ENCODE measurements around the gene ASB7. TPM values are rescaled to one million over a fixed set of nuclear protein-coding genes. Genes with fewer than 3 reads are reported as not detected.

Gene ASB7
- total RNA-seq, 1 experiment from 2014 or later, result 12.9 TPM

GRCh38 chr15:100661156-100661555, 58.8 kb downstream of the ASB7 start (continued):
- TF ChIP-seq, protein P1, sequence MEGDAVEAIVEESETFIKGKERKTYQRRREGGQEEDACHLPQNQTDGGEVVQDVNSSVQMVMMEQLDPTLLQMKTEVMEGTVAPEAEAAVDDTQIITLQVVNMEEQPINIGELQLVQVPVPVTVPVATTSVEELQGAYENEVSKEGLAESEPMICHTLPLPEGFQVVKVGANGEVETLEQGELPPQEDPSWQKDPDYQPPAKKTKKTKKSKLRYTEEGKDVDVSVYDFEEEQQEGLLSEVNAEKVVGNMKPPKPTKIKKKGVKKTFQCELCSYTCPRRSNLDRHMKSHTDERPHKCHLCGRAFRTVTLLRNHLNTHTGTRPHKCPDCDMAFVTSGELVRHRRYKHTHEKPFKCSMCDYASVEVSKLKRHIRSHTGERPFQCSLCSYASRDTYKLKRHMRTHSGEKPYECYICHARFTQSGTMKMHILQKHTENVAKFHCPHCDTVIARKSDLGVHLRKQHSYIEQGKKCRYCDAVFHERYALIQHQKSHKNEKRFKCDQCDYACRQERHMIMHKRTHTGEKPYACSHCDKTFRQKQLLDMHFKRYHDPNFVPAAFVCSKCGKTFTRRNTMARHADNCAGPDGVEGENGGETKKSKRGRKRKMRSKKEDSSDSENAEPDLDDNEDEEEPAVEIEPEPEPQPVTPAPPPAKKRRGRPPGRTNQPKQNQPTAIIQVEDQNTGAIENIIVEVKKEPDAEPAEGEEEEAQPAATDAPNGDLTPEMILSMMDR (IDR thresholded peaks at IDR 0.05), result no peak
- no peak for TF ChIP-seq MXD4 (CRISPR knock-in tag; IDR thresholded peaks at IDR 0.05; ENCODE audit: borderline replicate concordance)

- H3K36me3 Mint-ChIP-seq, result no peaks in the 10 kb centered on the region
- peak; percentile 91 for ATAC-seq
- DNase-seq (ENCODE audit: low spot score), result peak; percentile 59
- CTCF ChIA-PET, result interaction anchor here (0.8 to 1.4 kb wide), 9 partner anchors 9 to 345 kb away, joined by 3 to 8 read pairs (median 4); no protein-coding TSS in a partner anchor
- TF ChIP-seq ZNF671 (CRISPR knock-in tag; IDR thresholded peaks at IDR 0.05) (no peak), TCF7 (CRISPR knock-in tag; IDR thresholded peaks at IDR 0.05; ENCODE audit: low read depth) (no peak), PRRX2 (CRISPR knock-in tag; IDR thresholded peaks at IDR 0.05) (no peak), RELA (CRISPR knock-in tag; IDR thresholded peaks at IDR 0.05; ENCODE audit: borderline replicate concordance) (no peak), NR3C1 (CRISPR knock-in tag; conservative IDR thresholded peaks at IDR 0.05; ENCODE audit: low read depth) (no peak), ZNF263 (CRISPR knock-in tag; IDR thresholded peaks at IDR 0.05; ENCODE audit: low read depth) (no peak), GTF2I (CRISPR knock-in tag; conservative IDR thresholded peaks at IDR 0.05) (no peak), TEAD1 (CRISPR knock-in tag; IDR thresholded peaks at IDR 0.05) (no peak)
- H3K27ac Mint-ChIP-seq, result no peak overlapping the region
- H3K9me3 Mint-ChIP-seq, result no peaks in the 10 kb centered on the region
- peaks cover 13% of the 10 kb centered on the region for H3K4me1 Mint-ChIP-seq
- POLR2A ChIA-PET, result no interaction called here
- no peaks in the 10 kb centered on the region for H3K27me3 Mint-ChIP-seq (ENCODE audit: low read depth)
- no peak overlapping the region for H3K4me3 Mint-ChIP-seq
These were observed 60.9 kb downstream of the ASB7 start for GRCh38 chr15:100663086-100663914.

- ChIA-PET CTCF (interaction anchor here (1.3 to 1.4 kb wide), 2 partner anchors 31 to 345 kb away, joined by 4 read pairs; no protein-coding TSS in a partner anchor), POLR2A (no interaction called here)
- ATAC-seq, result no peak
- TF ChIP-seq IRF2 (CRISPR knock-in tag; IDR thresholded peaks at IDR 0.05; ENCODE audit: borderline replicate concordance, low read depth) (no peak), TP53 (CRISPR knock-in tag; IDR thresholded peaks at IDR 0.05) (no peak), SOX15 (CRISPR knock-in tag; IDR thresholded peaks at IDR 0.05) (no peak), TEAD4 (CRISPR knock-in tag; IDR thresholded peaks at IDR 0.05) (no peak), ATF1 (CRISPR knock-in tag; IDR thresholded peaks at IDR 0.05) (no peak), NFYB (CRISPR knock-in tag; conservative IDR thresholded peaks at IDR 0.05; ENCODE audit: low read depth) (no peak), ZNF317 (CRISPR knock-in tag; IDR thresholded peaks at IDR 0.05; ENCODE audit: borderline replicate concordance, low read depth) (no peak), ZMAT4 (CRISPR knock-in tag; IDR thresholded peaks at IDR 0.05) (no peak), ZNF263 (CRISPR knock-in tag; IDR thresholded peaks at IDR 0.05; ENCODE audit: low read depth) (no peak), PRDM15 (CRISPR knock-in tag; IDR thresholded peaks at IDR 0.05) (no peak), JUN (CRISPR knock-in tag; IDR thresholded peaks at IDR 0.05) (no peak), ZNF396 (CRISPR knock-in tag; IDR thresholded peaks at IDR 0.05; ENCODE audit: borderline replicate concordance) (no peak), ATF3 (CRISPR knock-in tag; conservative IDR thresholded peaks at IDR 0.05) (no peak), FOXP1 (CRISPR knock-in tag; IDR thresholded peaks at IDR 0.05; ENCODE audit: borderline replicate concordance) (no peak), ESRRA (CRISPR knock-in tag; IDR thresholded peaks at IDR 0.05; ENCODE audit: borderline replicate concordance) (no peak)
- TF ChIP-seq, protein P2, sequence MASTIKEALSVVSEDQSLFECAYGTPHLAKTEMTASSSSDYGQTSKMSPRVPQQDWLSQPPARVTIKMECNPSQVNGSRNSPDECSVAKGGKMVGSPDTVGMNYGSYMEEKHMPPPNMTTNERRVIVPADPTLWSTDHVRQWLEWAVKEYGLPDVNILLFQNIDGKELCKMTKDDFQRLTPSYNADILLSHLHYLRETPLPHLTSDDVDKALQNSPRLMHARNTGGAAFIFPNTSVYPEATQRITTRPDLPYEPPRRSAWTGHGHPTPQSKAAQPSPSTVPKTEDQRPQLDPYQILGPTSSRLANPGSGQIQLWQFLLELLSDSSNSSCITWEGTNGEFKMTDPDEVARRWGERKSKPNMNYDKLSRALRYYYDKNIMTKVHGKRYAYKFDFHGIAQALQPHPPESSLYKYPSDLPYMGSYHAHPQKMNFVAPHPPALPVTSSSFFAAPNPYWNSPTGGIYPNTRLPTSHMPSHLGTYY (CRISPR knock-in tag; IDR thresholded peaks at IDR 0.05), result no peak
- TF ChIP-seq, protein P3, sequence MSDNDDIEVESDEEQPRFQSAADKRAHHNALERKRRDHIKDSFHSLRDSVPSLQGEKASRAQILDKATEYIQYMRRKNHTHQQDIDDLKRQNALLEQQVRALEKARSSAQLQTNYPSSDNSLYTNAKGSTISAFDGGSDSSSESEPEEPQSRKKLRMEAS (CRISPR knock-in tag; IDR thresholded peaks at IDR 0.05), result no peak
- Mint-ChIP-seq H3K27me3 (ENCODE audit: low read depth) (no peaks in the 10 kb centered on the region), H3K27ac (no peak overlapping the region), H3K4me1 (peaks cover 13% of the 10 kb centered on the region), H3K4me3 (no peak overlapping the region), H3K36me3 (no peaks in the 10 kb centered on the region), H3K9me3 (no peaks in the 10 kb centered on the region)
- DNase-seq (ENCODE audit: low spot score), result no peak
These were observed 61.5 kb downstream of the ASB7 start for GRCh38 chr15:100663915-100664281.

Data from WTC11 (cell line).